ENCODE results near the gene MRPL19.

- no peak for TF ChIP-seq CTCF (conservative IDR thresholded peaks at IDR 0.05; ENCODE audit: low read depth, low read length)
- TF ChIP-seq EZH2phosphoT487 (IDR thresholded peaks at IDR 0.05; ENCODE audit: borderline replicate concordance, low read length): no peak
- TF ChIP-seq EZH2 (IDR thresholded peaks at IDR 0.05; ENCODE audit: low read length, unreplicated experiment): no peak
Observed at GRCh38 chr2:75616406-75616805, 30.2 kb upstream of the MRPL19 start.
